GM18909 (cell line): ENCODE results near the gene RCOR2.
"Not testable (repeated sequence)": the region's sequence is repeated elsewhere in the genome, so short reads cannot be mapped to it uniquely, and the experiment has no call there.

ENCODE experiments used
- ATAC-seq: cut with Tn5 transposase; IDR thresholded peaks from one replicate; pipeline ENCODE4 v1.9.1; 2021; ENCODE audit warnings: mild to moderate bottlenecking; ENCODE audit not compliant: unreplicated experiment, poor library complexity

RCOR2 gene

DNA sequence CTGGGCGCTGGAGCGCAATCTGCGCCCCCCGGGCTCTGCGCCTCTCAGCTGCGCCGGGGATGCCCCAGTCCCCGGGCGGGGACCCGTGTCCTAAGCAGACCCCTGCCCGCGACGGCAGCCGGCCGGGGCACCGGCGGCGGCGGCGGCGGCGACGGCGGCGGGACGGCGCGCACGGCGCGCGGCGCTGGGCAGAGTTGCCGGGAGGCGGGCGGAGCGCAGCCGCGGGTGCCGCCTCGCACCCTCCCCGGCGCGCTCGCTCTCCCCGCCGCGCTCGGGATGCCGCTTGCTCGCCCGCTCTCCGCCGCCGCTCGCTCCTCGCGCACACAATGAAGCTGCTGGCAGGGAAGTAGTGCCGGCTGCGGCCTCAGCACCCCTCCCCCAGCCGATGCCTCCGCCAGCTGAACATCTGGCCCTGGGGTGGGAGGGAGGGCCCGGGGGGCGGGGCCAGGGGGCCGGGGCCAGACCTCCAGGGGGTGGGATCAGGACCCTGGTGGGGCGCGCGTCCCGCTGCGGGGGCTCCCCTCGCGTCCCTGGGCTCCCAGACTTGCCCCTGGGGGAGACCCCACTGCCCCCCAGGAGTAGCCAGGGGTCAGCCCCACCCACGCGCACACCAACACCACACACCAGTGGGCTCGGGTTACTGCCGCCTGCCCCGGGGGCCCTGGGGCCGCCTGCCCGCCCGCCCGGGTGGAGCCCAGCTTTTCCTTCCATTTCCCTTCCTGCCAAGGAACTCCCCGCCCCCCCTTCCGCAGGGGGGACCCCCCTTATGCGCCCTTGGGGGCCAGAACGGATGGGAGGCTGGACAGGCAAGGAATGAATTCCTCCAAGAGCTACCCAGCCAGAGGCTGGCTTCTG is at the start of gene RCOR2:
Gene RCOR2 (minus strand): TSS at position 328 of the 855 bp plus-strand sequence. CDS start 708 bp downstream, outside the sequence.
- ATAC-seq, result no peak

DNA sequence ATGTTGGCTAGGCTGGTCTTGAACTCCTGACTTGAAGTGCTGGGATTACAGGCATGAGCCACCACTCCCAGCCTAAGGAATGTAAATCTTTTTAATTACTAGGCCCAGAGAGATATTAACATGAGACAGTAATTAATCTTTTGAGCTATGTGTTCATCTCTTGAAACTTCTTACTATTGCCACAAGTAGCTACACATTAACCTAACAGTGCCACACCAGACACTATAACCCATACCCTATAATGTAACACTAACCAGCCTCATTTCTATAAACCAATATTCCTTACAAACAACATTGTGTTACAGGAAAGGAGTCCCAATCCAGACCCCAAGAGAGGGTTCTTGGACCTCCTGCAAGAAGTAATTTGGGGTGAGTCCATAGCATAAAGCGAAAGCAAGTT is 49.5 kb upstream of the RCOR2 start:
- ATAC-seq, result no peak

GRCh38 chr11:63963895-63964294 is 46.9 kb upstream of the RCOR2 start:
- ATAC-seq, result not testable (repeated sequence)

GRCh38 chr11:63961608-63962412 is 44.8 kb upstream of the RCOR2 start:
- ATAC-seq, result no peak

GRCh38 chr11:63958008-63958407 is 41.0 kb upstream of the RCOR2 start:
- no peak for ATAC-seq

GRCh38 chr11:63952570-63952969 is 35.6 kb upstream of the RCOR2 start:
- no peak for ATAC-seq

DNA sequence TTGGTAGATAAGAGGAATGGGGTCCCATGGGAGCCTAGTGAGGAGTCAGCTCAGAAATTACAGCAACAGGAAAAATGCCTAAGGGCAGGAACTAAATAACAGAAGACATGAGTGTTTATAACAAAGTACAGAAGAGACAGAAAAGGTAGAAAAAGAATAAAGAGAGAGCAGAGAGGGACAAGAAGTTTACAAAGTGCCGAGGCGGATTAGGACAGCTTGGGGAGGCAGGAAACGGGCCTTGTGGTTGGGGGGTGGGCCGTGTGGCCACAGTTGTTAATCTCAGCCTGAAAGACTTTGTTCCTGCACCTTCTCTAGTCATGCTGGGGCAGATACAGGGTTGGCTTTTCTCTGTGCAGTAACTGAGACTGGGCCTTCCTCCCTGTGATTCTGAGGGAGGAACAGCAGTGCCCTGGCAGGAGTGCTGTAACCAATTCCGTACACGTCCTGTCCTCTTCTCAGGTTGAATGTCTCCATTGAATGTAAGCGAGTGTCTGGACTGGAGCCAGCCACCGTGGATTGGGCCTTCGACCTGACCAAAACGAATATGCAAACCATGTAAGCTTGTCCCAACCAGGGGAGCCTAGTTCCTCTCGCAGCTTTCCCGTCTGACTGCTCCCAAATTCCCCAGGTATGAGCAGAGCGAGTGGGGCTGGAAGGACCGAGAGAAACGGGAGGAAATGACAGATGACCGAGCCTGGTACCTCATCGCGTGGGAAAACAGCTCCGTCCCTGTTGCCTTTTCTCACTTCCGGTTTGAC is 35.0 kb upstream of the RCOR2 start:
- no peak for ATAC-seq

- no peak for ATAC-seq
These were observed 28.7 kb upstream of the RCOR2 start for GRCh38 chr11:63945477-63946163.

DNA sequence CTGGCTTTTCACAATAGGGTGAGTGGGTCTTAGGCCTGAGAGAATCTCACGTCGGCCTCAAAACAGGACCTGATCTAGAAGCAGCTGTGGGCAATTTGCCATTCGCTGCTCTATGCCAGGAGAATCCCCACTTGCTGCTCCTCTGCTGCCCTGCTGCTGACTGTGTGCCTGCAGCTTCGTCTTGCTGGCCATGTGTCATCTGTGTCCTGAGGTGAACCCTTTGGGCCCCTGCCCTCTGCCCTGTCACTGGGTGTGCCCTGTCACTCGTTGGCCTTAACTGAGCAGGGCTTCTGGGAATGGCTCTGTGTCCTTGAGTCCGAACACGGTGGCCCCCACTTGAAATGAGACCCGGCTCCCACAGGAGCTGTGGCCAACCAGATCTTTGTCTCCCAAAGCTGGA is 28.0 kb upstream of the RCOR2 start:
- no peak for ATAC-seq

DNA sequence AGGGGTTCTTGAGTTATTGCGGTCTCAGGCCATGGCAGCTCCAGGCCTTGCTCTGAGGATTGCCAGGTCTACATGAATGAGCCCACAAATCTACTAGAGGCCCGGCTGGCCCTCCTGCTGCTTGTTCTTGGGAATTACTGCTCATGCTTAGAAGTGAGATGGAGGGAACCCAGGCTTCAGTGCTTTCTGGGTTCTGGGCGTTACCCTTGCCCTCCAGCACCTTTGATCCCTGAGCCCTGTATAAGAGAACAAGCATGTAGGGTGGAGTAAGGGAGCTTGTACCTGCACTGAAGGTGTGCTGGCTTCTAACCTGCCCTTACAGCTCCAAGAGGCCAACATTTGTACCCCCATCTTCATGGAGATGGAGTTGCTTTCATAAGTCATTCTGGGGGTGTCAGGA is 25.8 kb upstream of the RCOR2 start:
- no peak for ATAC-seq

- ATAC-seq, result no peak
These were observed 24.9 kb upstream of the RCOR2 start for GRCh38 chr11:63941901-63942300.

DNA sequence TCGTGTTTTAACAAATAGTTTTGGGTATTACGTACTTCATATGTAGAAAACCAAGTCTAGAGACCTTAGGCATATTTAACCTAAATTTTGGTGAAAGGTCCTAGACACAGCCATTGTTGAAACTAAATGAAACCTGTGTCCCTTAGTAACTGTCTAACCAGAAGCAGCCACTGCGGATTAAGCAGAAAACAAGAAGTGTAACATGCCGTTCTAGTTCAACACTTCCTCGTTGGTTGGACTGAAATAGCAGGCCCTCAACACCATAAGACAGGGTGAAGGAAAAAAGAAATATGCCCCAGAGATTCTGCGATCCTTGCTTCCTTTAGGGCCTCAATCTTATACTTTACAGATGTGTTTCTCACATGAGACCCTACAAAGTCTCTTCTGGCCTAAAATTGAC is 23.8 kb upstream of the RCOR2 start:
- no peak for ATAC-seq

DNA sequence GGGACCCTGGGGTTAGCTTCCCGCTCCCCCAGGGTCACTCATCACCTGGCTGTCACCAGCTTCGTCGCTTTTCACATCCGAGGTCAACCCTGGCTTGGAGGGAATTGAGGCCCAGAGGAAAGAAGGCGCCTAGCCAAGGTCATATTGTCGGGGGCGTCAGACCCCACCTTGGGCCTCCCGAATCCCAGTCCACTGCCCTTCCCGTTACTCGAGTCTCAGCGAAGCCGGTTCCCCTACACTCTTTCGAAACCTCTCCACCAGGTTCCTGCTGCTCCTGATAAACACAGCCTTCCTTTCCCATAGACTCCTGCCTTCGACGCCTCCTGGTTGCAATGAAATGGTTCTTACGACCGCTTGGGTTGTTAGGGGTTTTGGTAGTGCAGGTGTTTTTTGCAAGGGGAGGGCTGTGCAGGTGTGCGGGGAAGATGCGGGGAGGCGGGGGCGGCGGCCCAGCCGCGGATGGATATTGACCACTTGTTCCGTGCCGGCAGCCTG is 22.5 kb upstream of the RCOR2 start:
- no peak for ATAC-seq

DNA sequence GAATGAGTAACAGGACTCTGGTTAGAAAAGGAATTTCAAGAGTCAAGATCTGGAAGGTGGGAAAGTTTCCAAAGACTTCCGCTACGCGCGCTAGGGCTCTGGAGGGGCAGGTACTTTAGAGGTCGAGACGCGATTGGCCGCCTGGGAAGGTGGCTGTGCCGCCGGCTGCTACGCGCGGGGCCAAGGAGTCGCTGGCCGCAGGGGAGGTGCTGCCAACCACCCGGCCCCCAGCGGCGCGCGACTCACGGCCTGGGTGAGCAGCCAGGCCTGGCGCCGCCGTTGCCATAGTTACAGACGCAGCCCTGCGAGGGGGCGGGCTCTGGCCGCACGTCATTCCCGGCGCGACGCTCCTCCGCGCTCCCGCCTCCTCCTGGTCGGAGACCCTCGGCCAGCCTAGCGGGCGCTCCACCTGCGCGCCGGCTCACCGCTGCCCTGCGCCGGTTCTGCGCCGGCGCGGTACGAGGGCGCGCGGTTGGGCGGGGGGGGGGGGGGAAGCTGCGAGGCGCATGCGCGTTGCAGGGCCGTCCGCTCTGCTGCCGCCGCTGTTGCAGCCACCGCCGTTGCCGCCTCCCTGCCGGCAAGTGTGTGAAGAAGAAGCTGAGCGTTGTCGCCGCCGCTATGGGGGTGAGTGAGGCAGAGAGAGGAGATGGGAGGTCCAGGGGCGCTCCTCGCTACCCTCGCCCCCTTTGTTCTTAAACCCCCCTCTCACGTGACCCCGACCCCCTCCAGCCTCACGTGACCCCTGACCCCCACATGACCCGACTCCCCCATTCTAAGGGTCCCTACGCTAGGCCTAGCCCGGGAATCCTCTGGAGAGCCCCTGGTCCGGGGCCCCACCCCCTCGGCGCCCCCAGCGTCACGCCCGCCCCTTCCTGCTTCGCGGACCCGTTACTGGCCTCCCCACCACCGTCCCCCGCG is 21.8 kb upstream of the RCOR2 start, which contains the start of gene NAA40:
Gene NAA40 (plus strand): TSS at position 524 of the 918 bp plus-strand sequence. CDS start 95 bp downstream, at position 619.
- ATAC-seq, result peak; percentile 92

DNA sequence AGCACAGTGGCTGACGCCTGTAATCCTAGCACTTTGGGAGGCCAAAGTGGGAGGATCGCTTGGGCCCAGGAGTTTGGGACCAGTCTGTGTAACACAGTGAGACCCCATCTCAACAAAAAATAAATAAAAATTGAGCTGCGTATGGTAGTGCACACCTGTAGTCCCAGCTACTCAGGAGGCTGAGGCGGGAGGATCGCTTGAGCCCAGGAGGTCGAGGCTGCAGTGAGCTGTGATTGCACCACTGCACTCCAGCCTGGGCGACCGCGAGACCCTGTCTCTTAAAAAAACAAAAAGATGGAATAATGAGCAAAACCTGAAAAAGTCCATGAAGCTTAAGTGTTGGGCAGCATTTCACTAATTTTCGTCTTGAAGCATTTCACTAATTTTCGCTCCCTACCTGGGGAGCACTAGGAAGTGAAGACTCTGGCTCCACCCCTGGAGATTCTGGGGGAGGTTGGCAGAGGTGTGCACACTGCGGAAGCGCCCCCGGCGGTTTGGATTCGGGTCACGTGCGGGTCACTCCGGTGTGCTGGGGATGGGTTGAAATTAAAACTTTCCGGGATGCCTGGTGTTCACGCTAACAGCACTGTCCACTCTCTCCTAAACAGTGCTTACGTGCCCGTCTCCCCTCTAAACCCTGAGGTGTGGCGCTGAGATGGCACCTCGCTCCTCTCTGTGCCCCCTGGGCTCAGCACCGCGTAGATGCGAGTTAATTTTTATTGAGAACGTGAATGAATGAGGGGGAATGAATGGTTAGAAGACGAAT is 20.9 kb upstream of the RCOR2 start:
- peak; percentile 13 for ATAC-seq

- no peak for ATAC-seq
These were observed 16.5 kb upstream of the RCOR2 start for GRCh38 chr11:63933459-63933858.

DNA sequence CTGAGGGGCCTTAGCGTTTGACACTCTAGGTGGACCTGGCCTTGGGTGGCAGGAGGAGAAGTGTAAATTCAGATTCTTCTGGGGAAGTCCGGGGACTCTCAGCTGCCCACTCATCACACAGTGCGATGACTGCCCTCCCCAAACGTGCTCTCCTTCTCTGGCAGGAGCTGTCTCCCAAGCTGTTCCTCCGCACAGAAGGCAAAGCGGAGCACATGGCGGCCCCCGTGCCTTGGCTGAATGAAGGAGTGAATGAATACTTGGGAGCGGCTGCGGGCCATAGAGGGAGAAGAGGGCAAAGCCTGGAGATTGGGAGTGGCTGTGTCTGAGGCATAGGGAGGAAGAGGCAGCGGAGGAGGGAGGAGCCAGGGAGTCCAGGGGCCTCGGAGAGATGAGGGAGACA is 14.9 kb upstream of the RCOR2 start:
- no peak for ATAC-seq

DNA sequence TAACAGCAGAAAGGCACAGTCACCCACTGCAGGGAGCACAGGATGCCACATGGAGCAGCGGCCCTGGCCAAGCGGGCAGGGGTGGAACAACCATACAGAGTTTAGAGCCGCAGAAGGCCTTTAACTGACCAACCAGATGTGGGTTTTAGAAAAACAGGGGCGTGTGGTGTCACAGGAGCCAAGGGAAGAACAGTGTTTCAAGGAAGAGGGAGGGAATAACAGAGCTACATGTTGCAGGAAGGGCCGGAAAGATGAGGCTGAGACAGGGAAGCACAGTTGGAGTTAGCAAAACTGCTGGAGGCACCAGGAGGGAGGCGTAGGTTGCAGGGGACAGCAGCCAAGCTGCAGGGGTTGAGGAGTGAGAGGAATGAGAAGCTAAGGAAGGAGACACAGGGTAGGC is 14.1 kb upstream of the RCOR2 start:
- ATAC-seq, result no peak
